SU-DHL-6 (cell line): ENCODE measurements around the gene LYZ.

Source experiments
- H2AFZ ChIP-seq: fragments of 200-600 bp; sonication (generic); 2 replicates; pipeline ENCODE4 v1.6.1; 2014; ENCODE audit warnings: low read depth, mild to moderate bottlenecking, moderate library complexity, mixed read lengths, antibody characterized with exemption, low read length; ENCODE audit not compliant: severe bottlenecking
- H3F3A ChIP-seq: fragments of 200-600 bp; shearing (Covaris generic); 2 replicates; pipeline ENCODE4 v1.6.0; 2016; ENCODE audit warnings: antibody characterized with exemption, mild to moderate bottlenecking; ENCODE audit not compliant: insufficient read depth
- H3K27ac ChIP-seq: fragments of 200-600 bp; sonication (generic); 2 replicates; pipeline ENCODE4 v1.5.1; 2016; ENCODE audit warnings: low read depth, mild to moderate bottlenecking, low read length, moderate library complexity, mixed read lengths
- H3K27me3 ChIP-seq: fragments of 200-600 bp; sonication (generic), shearing (Covaris generic); 2 replicates; pipeline ENCODE4 v1.6.0; 2014; ENCODE audit warnings: mild to moderate bottlenecking, low read length
- H3K36me3 ChIP-seq: fragments of 200-600 bp; sonication (generic); 2 replicates; pipeline ENCODE4 v1.6.1; 2014; ENCODE audit warnings: mild to moderate bottlenecking, low read length, mixed read lengths
- H3K4me2 ChIP-seq: fragments of 300-600, 200-600 bp; shearing (Covaris generic), sonication (generic); 2 replicates; pipeline ENCODE4 v1.6.0; 2014; ENCODE audit warnings: low read length, low read depth, mild to moderate bottlenecking; ENCODE audit not compliant: poor library complexity, severe bottlenecking
- H3K4me3 ChIP-seq: fragments of 200-600 bp; sonication (generic); 2 replicates; pipeline ENCODE4 v1.5.1; 2014; ENCODE audit warnings: antibody characterized with exemption, low read length, mild to moderate bottlenecking, mixed read lengths; ENCODE audit not compliant: insufficient read depth, poor library complexity, severe bottlenecking
- H3K79me2 ChIP-seq: fragments of 200-600 bp; sonication (generic); 2 replicates; pipeline ENCODE4 v1.6.1; 2014; ENCODE audit warnings: mild to moderate bottlenecking, low read length, moderate library complexity; ENCODE audit not compliant: insufficient read depth
- H3K9ac ChIP-seq: fragments of 200-600 bp; sonication (generic); 2 replicates; pipeline ENCODE4 v1.7.0; 2014; ENCODE audit warnings: mild to moderate bottlenecking, low read length
- H3K9me2 ChIP-seq: fragments of 200-600 bp; sonication (generic); replicated peaks from 2 replicates; pipeline ENCODE4 v1.6.1; 2014; ENCODE audit warnings: low read length; ENCODE audit not compliant: insufficient read depth
- H3K9me3 ChIP-seq: fragments of 200-600 bp; sonication (generic); 2 replicates; pipeline ENCODE4 v1.6.1; 2014; ENCODE audit warnings: low read length, mixed read lengths; ENCODE audit not compliant: insufficient read depth
- H4K20me1 ChIP-seq: fragments of 200-600 bp; sonication (generic); 2 replicates; pipeline ENCODE4 v1.6.1; 2014; ENCODE audit warnings: low read depth, mild to moderate bottlenecking, antibody characterized with exemption, low read length, moderate library complexity, mixed read lengths
- CTCF ChIP-seq: fragments of 200-600 bp; sonication (generic); IDR thresholded peaks from one replicate; pipeline ENCODE4 v1.5.1; 2017; ENCODE audit warnings: antibody characterized with exemption, mild to moderate bottlenecking, low read length, moderate library complexity; ENCODE audit not compliant: insufficient read depth, poor library complexity, severe bottlenecking
- EZH2phosphoT487 ChIP-seq: fragments of 200-600 bp; sonication (generic), shearing (Covaris generic); conservative IDR thresholded peaks from 2 replicates; pipeline ENCODE4 v1.6.1; 2018; ENCODE audit warnings: mild to moderate bottlenecking, antibody characterized with exemption, low read length, moderate library complexity, mixed read lengths

Gene LYZ

GRCh38 chr12:69343885-69344612 is 4.1 kb upstream of the LYZ start:
- no peaks in the 10 kb centered on the region for H3K36me3 ChIP-seq
- H3K79me2 ChIP-seq = no peaks in the 10 kb centered on the region
- no peak overlapping the region for H3K27ac ChIP-seq
- H3K27me3 ChIP-seq = no peaks in the 10 kb centered on the region
- no peaks in the 10 kb centered on the region for H3K9me2 ChIP-seq
- no peaks in the 10 kb centered on the region for H4K20me1 ChIP-seq
- H2AFZ ChIP-seq = no peak overlapping the region
- TF ChIP-seq EZH2phosphoT487 = no peak
- no peak for TF ChIP-seq CTCF
- no peak overlapping the region for H3K9ac ChIP-seq
- H3K9me3 ChIP-seq = no peaks in the 10 kb centered on the region
- H3F3A ChIP-seq = no peaks in the 10 kb centered on the region
- no peak overlapping the region for H3K4me3 ChIP-seq
- no peak overlapping the region for H3K4me2 ChIP-seq

GRCh38 chr12:69345077-69345476 is 3.1 kb upstream of the LYZ start:
- TF ChIP-seq EZH2phosphoT487 (no peak), CTCF (no peak)
- no peaks in the 10 kb centered on the region for H3K9me3 ChIP-seq

GRCh38 chr12:69345742-69346141 is 2.4 kb upstream of the LYZ start:
- Histone ChIP-seq H3K9me2 (no peaks in the 10 kb centered on the region), H3K9ac (no peak overlapping the region), H3K36me3 (no peaks in the 10 kb centered on the region), H3K9me3 (no peaks in the 10 kb centered on the region), H2AFZ (no peak overlapping the region), H3K4me2 (no peak overlapping the region), H4K20me1 (no peaks in the 10 kb centered on the region), H3K27ac (no peak overlapping the region), H3F3A (no peaks in the 10 kb centered on the region), H3K27me3 (no peaks in the 10 kb centered on the region), H3K4me3 (no peak overlapping the region), H3K79me2 (no peaks in the 10 kb centered on the region)
- no peak for TF ChIP-seq EZH2phosphoT487
- TF ChIP-seq CTCF = no peak

More at GRCh38 chr12:69345077-69345476, 3.1 kb upstream of the LYZ start:
- H3K36me3 ChIP-seq = no peaks in the 10 kb centered on the region
- H3K27me3 ChIP-seq = no peaks in the 10 kb centered on the region
- no peak overlapping the region for H2AFZ ChIP-seq
- no peak overlapping the region for H3K4me3 ChIP-seq
- no peak overlapping the region for H3K27ac ChIP-seq
- no peaks in the 10 kb centered on the region for H3K9me2 ChIP-seq
- no peak overlapping the region for H3K9ac ChIP-seq
- H4K20me1 ChIP-seq = no peaks in the 10 kb centered on the region
- H3K4me2 ChIP-seq = no peak overlapping the region
- H3F3A ChIP-seq = no peaks in the 10 kb centered on the region
- H3K79me2 ChIP-seq = no peaks in the 10 kb centered on the region
